HG02884 (cell line): ENCODE results near the gene JPT1.

Experiments used
- ATAC-seq: cut with Tn5 transposase; IDR thresholded peaks from one replicate; pipeline ENCODE4 v1.9.1; 2021; ENCODE audit warnings: mild to moderate bottlenecking, moderate library complexity; ENCODE audit not compliant: unreplicated experiment

JPT1 gene

DNA sequence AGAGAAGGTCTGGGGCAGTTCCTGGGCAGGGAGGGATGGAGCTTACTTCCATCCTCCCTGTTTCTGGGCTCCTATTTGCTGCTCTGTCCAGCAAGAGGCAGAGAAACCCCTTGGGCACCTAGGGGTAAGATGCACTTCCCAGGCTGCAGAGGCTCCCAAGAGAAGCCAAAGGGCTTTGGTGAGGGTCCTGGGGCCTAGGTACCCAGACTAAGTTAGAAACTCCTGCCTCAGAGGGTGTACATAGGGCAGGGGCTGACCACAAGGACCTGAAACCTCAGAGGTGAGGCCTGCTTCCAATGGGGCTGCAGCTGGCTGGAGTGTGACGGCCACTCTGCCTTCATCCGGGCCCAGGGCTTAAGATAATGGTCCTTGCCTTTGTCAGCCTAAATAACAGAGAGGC is 46.1 kb downstream of the JPT1 start:
- no peak for ATAC-seq

DNA sequence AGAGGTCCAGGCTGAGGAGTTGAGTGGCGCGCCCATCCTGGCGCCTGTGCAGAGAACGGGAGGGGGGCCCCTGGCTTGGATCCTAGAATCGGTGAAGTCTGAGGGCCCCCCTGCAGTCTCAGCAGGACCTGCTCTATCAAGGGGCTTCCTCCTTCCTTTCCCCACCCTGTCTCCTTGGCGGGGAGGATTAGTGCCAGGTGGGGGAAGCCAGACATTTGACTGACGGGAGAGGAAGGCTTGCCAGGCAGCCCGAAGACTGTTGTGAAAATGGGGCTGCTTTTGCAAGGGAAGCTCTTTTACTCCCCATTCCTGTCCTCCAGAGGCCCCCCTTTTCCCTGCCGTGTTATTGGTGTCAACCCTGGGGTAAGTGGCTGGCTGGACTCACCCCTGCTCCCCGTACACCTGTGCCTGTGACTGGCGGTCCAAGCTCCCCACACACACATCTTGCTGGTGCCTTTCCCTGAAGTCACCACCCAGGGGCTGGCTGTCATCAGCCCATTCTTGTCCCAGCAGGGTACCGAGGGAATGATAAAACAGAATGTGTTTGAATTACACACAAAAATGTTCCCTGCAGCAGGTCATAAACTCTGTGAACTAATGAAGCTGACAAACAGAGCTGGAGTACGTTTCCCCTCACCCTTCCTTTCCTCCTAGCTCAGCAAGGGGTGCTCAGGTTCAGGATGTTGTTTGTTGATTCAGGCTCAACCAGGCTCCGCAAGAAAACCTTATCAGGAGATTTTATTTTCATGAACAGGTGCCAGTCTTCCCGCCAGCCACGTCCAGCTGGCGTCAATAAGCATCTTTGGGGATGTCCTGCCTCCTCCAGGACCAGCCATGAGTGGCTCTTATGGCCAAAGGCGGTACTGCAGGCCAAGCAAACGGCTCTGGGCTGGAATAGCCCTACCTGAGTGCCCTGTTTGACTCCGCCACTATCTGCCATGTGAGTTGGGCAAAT is 48.9 kb downstream of the JPT1 start:
- ATAC-seq = no peak

DNA sequence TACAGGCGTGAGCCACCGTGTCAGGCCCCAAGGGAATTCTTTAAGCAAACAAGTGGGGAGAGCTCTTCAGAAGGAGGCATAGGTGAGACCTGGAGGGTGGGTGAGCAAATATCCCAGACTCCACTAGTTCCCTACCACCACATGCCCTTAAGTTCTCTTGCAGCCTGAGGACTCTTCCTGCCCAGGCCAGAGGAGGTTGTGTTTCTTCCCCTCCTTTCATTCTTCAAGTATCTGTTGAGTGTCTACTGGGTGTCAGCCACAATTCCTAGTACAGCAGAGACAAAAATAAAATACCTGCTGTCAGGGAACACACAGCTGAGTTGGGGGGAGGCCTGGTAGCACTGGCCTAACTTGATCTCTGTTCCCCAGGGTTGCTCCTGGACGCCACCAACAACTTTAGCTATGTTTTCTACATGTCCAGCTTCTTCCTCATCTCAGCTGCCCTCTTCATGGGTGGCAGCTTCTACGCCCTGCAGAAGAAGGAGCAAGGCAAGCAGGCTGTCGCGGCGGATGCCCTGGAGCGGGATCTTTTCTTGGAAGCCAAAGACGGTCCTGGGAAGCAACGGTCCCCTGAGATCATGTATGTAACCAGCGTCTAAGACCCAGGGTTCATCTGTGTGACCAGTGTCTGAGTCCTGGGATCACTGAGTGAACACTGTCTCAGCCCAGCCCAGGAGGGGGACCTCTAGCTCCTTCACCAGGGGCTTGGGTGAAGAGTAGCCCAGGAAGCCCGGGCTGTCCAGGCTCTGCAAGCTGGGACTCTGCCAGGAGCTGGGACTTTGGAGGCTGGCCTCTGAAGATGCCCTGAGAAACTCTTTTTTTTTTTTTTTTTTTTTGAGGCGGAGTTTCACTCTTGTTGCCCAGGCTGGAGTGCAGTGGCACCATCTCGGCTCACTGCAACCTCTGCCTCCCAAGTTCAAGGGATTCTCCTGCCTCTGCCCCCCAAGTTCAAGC is 50.4 kb downstream of the JPT1 start:
- ATAC-seq = no peak

DNA sequence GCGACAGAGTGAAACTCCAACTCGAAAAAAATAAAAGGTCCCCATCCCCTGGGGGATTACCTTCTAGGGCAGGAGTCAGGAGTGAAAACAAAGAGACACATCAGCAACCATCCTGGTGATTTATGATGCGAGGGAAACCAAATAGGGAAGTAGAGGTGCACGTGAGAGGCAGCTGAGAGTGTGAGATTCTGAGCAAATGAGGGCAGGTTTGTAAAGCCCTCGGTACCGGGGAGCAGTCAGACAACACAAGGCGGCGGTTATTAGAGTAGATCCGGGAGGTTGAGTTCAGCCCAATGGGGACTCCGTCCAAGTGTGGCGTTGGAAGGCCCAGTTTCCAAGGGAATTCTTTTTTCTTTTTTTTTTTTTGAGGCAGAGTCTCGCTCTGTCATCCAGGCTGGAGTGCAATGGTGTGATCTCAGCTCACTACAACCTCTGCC is 51.9 kb downstream of the JPT1 start:
- ATAC-seq = no peak

DNA sequence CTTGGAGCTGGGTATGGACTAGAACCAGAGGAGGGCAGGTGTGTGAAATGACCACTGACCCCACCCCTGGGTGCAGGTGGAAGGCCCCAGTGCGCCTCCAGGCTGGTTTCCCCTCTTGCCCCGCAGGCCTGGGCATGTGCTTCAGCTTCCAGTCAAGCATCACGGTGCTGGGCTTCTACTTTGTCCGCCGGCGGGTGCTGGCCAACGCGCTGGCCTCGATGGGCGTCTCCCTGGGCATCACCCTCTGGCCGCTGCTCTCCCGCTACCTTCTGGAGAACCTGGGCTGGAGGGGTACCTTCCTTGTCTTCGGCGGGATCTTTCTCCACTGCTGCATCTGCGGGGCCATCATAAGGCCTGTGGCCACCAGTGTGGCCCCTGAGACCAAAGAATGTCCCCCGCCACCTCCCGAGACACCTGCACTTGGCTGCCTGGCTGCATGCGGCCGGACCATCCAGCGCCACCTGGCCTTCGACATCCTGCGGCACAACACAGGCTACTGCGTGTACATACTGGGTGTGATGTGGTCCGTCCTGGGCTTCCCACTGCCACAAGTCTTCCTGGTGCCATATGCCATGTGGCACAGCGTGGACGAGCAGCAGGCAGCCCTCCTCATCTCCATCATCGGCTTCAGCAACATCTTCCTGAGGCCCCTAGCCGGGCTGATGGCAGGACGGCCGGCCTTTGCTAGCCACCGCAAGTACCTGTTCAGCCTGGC is 54.3 kb downstream of the JPT1 start:
- no peak for ATAC-seq

DNA sequence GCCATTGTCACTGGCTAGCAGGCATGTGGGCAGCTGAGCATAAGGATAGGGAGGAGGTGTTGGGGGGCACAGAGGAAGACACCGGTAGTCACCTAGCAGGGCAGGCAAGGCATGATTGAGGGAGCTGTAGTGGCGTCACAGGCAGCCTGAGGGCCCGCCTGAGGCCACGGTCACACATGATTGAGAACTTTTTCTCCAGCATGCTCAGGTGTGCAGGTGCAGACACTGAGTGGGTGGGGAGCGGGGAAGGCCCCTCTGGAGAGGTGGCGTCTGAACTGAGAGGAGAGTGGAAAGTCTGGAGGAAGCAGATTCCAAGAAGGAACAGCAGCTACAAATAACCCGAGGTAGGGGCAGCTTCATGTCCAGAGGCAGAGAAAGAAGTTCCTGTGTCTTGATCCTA is 55.5 kb downstream of the JPT1 start:
- ATAC-seq = no peak

DNA sequence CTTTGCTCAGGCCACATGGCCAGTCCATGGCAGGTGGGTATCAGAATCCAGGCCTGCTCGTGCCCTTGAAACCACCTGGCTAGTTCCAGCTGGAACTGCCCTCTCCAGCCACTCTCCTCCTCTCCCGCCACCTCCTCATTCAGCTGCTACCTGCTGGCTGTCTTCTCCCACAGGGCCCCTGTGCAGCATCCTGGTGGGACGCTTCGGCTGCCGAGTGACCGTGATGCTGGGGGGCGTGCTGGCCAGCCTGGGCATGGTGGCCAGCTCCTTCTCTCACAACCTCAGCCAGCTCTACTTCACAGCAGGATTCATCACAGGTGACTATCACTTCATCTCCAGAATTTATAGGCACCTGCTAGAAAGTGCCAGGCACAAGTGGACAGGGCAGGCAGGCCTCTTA is 56.4 kb downstream of the JPT1 start:
- ATAC-seq = no peak

DNA sequence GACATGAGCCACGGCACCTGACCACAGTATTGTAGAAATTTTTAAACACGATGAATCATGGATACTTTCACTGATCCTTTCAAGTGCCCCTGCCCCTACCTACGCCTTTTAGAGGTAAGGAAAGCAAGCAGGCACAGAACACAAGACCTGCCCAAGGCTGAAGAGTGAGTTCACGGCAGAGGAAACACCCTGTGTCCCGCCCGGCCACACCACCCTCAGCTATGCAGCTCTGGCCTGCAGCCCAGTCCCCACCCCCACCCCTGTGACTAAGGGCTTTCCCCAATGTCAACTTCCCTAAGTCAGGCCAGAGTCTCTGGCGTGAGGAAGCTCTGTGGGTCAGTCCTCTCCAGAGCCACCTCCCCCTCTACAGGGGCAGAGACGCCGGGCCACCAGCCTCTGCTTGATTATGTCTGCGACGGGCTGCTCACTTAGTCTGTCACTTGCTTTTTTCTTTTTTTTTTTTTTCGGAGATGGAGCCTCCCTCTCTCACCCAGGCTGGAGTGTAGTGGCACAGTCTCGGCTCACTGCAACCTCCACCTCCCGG is 58.2 kb downstream of the JPT1 start:
- no peak for ATAC-seq

DNA sequence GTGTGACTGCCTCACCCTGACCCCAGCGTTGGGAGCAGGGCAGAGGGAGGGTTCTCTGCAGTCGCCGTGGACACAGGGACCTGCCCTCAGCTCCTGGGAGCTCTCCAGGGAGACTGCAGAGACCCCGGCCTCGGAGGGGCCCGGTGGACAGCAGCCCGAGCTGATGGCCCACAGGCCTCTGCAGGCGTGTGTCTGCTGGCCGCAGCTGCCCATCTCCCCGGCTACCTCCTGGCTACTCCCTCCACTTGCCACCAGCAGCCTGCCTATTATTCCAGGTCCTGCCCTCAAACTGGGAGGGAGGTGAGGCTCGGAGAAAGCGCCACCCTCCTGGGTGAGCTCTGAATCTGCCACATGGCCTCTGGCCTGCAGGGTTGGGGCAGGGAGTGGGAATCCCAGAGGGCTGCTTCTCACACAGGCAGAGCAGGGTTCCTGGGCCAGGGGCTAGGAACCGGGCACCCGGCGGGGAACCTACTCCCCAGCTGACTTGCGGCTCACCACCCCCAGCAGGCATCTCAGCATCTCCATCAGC is 59.4 kb downstream of the JPT1 start:
- no peak for ATAC-seq

DNA sequence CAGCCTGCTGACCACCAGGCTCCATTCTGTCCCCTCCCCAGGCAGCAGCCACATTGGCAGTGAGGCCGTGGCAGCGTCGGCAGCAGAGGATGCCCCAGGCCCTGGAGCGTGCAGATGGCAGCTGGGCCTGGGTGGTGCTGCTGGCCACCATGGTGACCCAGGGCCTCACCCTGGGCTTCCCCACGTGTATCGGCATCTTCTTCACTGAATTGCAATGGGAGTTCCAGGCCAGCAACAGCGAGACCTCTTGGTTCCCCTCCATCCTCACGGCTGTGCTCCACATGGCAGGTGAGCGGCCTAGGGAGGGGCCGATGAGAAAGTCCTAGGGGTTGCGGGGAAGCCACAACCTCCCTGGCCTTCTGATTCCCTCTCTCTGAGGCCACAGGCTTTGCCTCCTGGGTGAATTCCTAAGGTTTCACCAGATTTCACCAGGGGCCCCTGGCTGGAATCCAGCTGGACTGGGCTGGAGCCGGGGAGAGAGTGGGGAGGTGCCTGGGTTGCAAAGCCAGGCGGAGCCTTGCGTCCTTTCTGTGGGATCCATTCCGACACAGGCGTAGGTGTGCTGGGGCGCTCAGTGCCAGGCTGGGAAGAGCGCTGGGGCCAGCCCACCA is 60.7 kb downstream of the JPT1 start:
- ATAC-seq = no peak

DNA sequence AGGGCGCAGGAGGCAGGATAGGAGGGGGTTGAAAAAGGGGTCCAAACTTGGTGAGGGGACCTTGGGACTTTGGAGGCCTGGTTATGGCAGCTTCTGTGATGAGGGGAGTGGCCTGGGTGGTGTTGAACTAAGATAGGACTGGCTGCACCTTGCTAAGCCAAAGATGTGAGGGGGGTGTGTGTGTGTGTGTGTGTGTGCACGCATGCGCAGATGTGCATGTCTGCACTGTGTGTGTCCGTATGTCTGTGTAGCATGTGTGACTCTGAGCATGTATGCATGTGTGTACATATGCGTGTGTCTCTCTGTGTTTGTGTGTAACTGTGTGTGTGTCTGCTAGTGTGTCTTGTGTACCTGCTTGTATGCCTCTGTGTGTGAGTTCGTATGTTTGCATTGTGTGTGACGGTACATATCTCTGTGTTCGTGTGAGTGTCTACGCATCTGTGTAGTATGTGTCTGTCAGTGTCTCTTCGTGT is 62.4 kb downstream of the JPT1 start:
- no peak for ATAC-seq

DNA sequence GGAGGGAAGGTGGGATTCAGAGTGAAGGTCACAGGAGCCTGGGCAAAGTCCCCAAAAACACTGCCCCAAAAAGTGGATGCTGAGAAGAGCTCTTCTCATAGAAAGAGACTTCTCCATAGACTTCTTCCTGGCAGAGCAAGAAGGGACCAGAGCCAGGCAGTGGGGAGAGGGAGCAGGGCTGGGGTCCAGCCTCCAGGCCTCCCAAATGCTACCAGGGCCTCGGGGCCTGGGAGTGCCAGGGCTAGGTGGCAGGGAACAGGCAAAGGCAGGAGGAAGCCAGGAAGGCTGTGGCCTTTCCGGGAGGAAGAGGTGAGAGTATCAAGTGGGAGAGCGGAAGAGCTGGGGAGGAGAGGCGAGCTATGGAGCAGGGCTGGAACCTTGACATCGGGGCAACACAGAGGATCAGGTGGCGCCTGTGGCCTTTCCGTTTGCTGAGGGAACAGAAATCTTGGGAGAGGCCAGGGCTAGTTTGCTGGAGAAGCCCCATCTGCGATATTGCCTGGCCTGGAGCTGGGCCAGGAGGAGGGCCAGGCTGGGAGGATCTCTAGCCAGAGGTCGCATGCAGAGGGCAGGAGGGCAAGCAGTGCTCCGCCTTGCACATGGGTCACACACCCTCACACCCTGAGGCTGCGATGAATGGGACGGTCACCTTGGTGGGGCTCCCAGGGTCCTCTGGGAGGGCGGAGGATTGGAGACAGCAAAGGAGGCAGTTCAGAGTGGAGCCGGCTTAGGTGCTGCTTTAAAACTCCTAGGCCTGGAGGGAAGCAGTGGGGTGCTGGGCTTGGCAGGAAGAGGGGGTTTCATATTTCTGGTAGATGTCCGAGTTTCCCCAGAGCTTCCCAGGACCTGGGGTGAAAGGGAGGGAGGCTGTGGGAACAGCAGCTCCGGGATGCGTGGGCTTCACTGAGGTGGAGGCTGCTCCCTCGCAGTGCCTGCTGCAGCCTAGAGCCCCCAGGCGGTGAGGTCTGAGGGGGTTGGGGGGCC is 63.1 kb downstream of the JPT1 start:
- no peak for ATAC-seq

DNA sequence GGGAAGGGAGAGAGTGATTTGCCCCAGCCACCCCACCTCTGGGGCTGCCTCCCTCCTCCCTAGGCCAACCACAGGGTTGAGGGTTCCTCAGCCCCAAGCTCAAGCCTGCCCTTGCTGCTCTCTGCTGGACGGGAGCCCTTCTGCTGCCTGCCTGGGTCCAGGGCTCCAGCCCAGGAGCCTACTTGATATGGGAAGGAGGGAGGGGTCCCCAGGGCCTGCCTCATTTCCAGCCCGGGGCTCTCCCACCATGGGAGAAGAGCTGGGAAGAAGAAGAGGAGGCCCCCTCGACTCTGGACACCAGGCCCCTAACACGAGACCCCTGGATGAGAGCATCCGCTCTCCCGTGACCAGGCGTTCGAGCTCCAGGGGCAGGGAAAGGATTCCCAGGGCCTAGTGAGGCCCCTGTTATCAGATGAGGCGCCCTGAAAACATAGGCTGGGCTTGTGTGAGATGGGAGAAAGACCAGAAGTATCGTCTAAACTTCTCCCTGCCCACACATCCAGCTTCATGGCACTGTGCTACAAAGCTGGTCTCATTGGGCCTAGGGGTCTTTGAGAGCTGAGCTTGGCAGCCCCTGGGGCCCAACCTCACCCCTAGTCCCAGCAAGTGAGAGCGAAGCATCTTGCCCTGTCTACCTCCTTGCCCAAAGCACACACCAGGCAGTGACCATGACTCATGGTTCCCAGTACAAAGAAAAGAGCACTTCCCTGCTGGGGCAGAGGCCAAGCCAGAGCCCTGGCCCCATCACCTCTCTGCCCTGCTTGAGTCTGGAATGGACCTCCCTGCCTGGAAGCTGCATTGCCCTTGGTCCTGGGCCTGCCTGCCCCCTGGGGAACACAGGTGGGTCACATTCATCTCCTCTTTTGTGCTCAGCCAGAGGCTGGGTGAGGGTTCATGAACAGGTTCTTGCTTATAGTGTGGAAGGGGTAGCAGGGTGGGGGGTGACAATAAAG is 65.6 kb downstream of the JPT1 start:
- no peak for ATAC-seq

DNA sequence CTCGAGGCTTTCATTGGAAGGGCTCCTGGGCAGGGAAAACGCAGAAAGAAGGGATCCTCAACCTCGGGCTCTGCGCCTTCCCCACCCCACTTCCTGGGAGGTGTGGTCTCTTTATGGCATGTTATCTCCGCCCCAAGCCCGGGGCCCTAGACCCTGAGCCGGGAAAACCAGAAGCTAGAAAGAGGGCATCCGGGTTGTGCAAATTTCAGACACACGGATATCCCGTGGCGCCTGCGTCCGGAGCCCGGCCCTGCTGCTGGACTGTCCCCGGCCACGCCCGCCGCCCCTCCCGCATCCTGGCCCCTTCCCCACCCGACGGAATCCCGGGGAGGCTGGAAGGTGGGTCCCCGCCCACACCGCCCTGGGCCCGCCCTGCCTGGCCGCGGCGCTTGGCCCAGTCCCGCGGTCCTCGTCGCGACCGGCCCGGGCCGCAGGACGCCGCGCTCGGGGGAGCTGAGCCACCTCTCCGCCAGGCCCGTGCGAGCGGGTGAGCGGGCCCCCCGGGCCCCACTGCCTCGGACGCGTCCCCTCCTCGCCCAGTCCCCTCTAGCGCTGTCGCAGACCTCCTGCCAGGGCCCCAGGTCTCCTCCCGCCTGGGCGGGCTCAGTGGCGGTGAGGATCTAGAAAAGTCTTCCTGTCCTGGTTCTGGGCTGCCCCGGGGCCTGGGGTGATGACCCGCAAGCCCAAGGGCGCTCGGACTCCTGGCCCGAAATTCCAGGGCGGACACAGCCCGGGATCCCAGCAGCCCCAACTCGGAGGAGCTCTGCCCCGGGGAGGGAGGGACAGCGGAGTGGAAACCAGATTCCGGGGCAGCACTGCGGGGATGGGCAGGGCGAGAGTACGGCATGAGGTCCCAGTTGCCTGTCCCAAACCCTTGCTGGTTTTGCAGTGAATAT is 66.5 kb downstream of the JPT1 start, which contains the start of gene SLC16A5:
SLC16A5 (plus strand) TSS at position 397 of the 896 bp plus-strand sequence. CDS start 5,683 bp downstream, outside the sequence.
- ATAC-seq = no peak

DNA sequence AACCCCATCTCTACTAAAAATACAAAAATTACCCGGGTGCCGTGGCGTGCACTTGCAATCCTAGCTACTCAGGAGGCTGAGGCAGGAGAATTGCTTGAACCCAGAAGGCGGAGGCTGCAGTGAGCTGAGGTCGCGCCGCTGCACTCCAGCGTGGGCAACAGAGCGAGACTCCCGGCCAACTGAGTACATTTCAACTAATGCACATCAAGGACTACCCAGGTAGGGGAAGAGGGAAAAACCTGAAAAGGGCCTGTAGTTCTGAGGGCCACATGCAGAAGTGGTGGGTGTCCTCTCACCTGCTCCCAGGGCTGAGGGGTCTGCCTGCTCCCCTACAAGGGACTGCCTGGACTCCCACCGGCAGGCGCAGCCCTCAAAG is 67.1 kb downstream of the JPT1 start:
- no peak for ATAC-seq

DNA sequence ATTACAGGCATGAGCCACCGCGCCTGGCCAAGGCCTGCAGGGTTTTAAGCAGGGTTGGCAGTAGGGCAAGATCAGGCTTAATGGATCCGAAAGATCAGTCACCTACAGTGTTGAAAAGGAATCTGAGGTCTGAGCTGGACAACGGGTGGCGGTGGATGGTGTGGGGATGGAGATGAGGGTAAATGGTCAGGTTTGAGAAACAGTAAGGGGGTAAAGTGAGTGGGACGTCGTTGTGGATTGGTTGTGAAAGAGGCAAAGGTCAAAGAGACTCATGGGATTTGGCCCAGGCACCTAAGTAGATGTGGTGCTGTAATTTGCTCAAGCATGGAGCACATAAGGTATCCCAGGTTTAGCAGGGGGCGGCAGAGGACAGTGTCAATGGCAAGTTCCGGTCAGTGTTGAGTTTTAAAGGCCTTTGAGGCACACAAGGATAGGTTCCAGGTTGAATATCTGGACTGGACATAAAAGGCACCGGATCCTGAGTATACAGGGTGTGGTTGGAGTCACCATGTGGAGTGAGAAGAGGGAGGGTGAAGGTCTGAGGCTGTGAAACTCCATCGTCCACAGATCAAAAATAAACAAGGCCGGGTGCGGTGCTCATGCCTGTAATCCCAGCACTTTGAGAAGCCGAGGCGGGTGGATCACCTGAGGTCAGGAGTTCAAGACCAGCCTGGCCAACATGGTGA is 67.7 kb downstream of the JPT1 start:
- no peak for ATAC-seq
